ENCODE measurements around the gene RTN4RL1. TPM values are rescaled to one million over a fixed set of nuclear protein-coding genes. Genes with fewer than 3 reads are reported as not detected.

The RTN4RL1 gene
- total and polyA plus RNA-seq, 9 of the 15 experiments (the other 6 are each of a cell fraction or from before 2014, with no cell fraction given) = 0.04 to 0.06 (median 0.04) TPM; not detected in 5

DNA sequence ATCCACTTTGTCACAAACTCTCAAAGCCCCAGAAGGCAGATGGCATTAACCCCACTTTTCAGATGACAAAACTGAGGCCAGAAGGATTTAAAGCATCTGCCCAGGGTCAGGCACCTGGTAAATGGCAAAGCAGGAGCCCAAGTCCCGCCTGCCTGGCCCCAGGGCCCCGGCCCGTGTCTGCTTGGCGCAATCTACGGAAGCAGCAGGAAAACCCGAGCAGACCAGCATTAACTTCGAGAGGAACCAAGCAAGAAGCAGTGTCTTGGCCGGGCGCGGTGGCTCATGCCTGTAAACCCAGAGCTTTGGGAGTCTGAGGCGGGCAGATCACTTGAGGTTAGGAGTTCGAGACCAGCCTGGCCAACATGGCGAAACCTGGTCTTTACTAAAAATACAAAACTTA, 21.6 kb downstream of the RTN4RL1 start:
- FAIRE-seq = no peak
- ChIA-PET CTCF (ENCODE audit: low intra/inter-chr PET ratio) (no interaction called here), POLR2A (no interaction called here)
- H2AFZ ChIP-seq (ENCODE audit: low read depth, low read length) = no peak overlapping the region
- H3K9ac ChIP-seq (ENCODE audit: insufficient read depth in 1 of 2, low read depth in 2 of 2, low read length in 2 of 2) = no peak overlapping the region
- no peak overlapping the region for H3K4me3 ChIP-seq
- H4K20me1 ChIP-seq (replicated peaks; ENCODE audit: control insufficient read depth, insufficient read depth, low read length) = no peaks in the 10 kb centered on the region
- no peak overlapping the region for H3K27ac ChIP-seq (ENCODE audit: extremely low read depth, low read depth, low read length)
- peaks cover 0 to 2% of the 10 kb centered on the region in 2 experiments; a peak in 2 of 5 replicates for H3K27me3 ChIP-seq (ENCODE audit: control insufficient read depth in 2 of 2, insufficient read depth in 2 of 2, low read length in 2 of 2)
- H3K4me1 ChIP-seq (replicated peaks in 1 of 2; ENCODE audit: control insufficient read depth in 2 of 2, insufficient read depth in 2 of 2, low read length in 2 of 2) = peaks cover 0 to 9% of the 10 kb centered on the region in 2 experiments; a peak in 2 of 5 replicates
- no peak overlapping the region for H3K4me2 ChIP-seq (ENCODE audit: insufficient read depth, low read length)
- WGBS (ENCODE audit: insufficient coverage, low coverage, missing lambda C conversion rate) = 34% methylated on average over 10 of the region's 13 CpGs
- H3K79me2 ChIP-seq (ENCODE audit: control insufficient read depth, insufficient read depth, low read length) = no peaks in the 10 kb centered on the region
- ATAC-seq = no peak
- no peaks in the 10 kb centered on the region for H3K9me3 ChIP-seq (replicated peaks; ENCODE audit: control insufficient read depth, insufficient read depth, low read depth, low read length)
- BruUV-seq (replicated peaks) = no TSS peak
- in situ Hi-C loops (cut with MboI) = no loop called here
- no peak for DNase-seq (ENCODE audit: extremely low read depth in 1 of 4, low spot score in 3 of 4)
- intact Hi-C loops (cut with micrococcal nuclease) = no loop called here
- TF ChIP-seq HDAC1 (IDR thresholded peaks at IDR 0.05) (no peak), RBM25 (IDR thresholded peaks at IDR 0.05; ENCODE audit: low read depth, low read length, severe bottlenecking) (peak; percentile 44)
- no peaks in the 10 kb centered on the region for H3K9me1 ChIP-seq (ENCODE audit: control insufficient read depth, insufficient read depth, low read length)
- no peaks in the 10 kb centered on the region for H3K36me3 ChIP-seq (ENCODE audit: control insufficient read depth, insufficient read depth, low read length)

DNA sequence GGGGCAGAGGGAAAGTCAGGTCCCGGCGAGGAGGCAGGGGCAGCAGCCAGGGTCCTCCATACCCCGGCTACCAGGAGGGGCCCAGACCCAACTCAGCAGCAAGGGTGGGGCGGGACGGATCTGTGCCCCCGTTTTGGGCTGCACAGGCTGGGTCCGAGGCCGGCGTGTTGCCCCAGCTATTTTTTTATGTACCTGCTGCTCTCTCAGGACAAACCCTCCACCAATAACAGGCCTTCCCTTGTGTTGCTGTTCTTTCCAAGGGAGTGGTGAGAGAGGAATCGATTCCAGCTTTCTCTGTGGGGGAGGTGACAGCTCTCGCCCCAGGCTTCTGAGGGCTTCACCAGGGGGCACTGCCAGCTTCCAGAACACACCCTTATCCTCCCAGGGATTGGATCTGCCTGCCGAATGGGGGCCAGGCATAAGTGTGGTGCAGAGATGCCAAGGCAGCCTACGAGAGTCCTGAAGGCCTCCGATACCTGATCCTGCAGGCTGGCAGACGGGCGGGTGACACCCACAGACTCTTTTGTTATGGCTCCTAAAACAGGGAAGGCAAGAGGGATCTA, 22.3 kb downstream of the RTN4RL1 start:
- Histone ChIP-seq H3K4me2 (ENCODE audit: insufficient read depth, low read length) (no peak overlapping the region), H4K20me1 (replicated peaks; ENCODE audit: control insufficient read depth, insufficient read depth, low read length) (no peaks in the 10 kb centered on the region), H3K4me3 (no peak overlapping the region), H3K9ac (ENCODE audit: insufficient read depth in 1 of 2, low read depth in 2 of 2, low read length in 2 of 2) (no peak overlapping the region; a peak in 1 of 4 replicates), H3K4me1 (replicated peaks in 1 of 2; ENCODE audit: control insufficient read depth in 2 of 2, insufficient read depth in 2 of 2, low read length in 2 of 2) (peaks cover 0 to 9% of the 10 kb centered on the region in 2 experiments; a peak in 2 of 5 replicates), H3K79me2 (ENCODE audit: control insufficient read depth, insufficient read depth, low read length) (no peaks in the 10 kb centered on the region), H3K9me1 (ENCODE audit: control insufficient read depth, insufficient read depth, low read length) (no peaks in the 10 kb centered on the region), H3K27ac (ENCODE audit: extremely low read depth, low read depth, low read length) (no peak overlapping the region), H3K9me3 (replicated peaks; ENCODE audit: control insufficient read depth, insufficient read depth, low read depth, low read length) (no peaks in the 10 kb centered on the region), H3K36me3 (ENCODE audit: control insufficient read depth, insufficient read depth, low read length) (no peaks in the 10 kb centered on the region), H2AFZ (ENCODE audit: low read depth, low read length) (no peak overlapping the region), H3K27me3 (ENCODE audit: control insufficient read depth in 2 of 2, insufficient read depth in 2 of 2, low read length in 2 of 2) (peaks cover 0 to 2% of the 10 kb centered on the region in 2 experiments; a peak in 1 of 5 replicates)
- 38% methylated on average over 10 of the region's 16 CpGs for WGBS (ENCODE audit: insufficient coverage, low coverage, missing lambda C conversion rate)
- in situ Hi-C loops (cut with MboI) = no loop called here
- POLR2A ChIA-PET = interaction anchor here (0.6 kb wide), 1 partner anchor 16 kb away, joined by 4 read pairs; no protein-coding TSS in a partner anchor
- no peak for FAIRE-seq
- no TSS peak for BruUV-seq (replicated peaks)
- no peak for ATAC-seq
- intact Hi-C loops (cut with micrococcal nuclease) = no loop called here
- no peak for DNase-seq (ENCODE audit: extremely low read depth in 1 of 4, low spot score in 3 of 4)
- CTCF ChIA-PET (ENCODE audit: low intra/inter-chr PET ratio) = no interaction called here
- TF ChIP-seq RFX1 (IDR thresholded peaks at IDR 0.05) (no peak), BHLHE40 (IDR thresholded peaks at IDR 0.05; ENCODE audit: low read length) (no peak), CSDE1 (IDR thresholded peaks at IDR 0.05) (no peak), NR1H2 (CRISPR knock-in tag; IDR thresholded peaks at IDR 0.05) (no peak), TEAD2 (tag; IDR thresholded peaks at IDR 0.05) (no peak), HDAC8 (tag; IDR thresholded peaks at IDR 0.05) (no peak), TCF15 (CRISPR knock-in tag; IDR thresholded peaks at IDR 0.05) (no peak), MECOM (CRISPR knock-in tag; IDR thresholded peaks at IDR 0.05) (no peak), SRSF3 (IDR thresholded peaks at IDR 0.05; ENCODE audit: insufficient read depth, low read length) (no peak)
- TF ChIP-seq, protein P1, sequence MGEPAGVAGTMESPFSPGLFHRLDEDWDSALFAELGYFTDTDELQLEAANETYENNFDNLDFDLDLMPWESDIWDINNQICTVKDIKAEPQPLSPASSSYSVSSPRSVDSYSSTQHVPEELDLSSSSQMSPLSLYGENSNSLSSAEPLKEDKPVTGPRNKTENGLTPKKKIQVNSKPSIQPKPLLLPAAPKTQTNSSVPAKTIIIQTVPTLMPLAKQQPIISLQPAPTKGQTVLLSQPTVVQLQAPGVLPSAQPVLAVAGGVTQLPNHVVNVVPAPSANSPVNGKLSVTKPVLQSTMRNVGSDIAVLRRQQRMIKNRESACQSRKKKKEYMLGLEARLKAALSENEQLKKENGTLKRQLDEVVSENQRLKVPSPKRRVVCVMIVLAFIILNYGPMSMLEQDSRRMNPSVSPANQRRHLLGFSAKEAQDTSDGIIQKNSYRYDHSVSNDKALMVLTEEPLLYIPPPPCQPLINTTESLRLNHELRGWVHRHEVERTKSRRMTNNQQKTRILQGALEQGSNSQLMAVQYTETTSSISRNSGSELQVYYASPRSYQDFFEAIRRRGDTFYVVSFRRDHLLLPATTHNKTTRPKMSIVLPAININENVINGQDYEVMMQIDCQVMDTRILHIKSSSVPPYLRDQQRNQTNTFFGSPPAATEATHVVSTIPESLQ (CRISPR knock-in tag; IDR thresholded peaks at IDR 0.05) = no peak
- TF ChIP-seq, protein P2, sequence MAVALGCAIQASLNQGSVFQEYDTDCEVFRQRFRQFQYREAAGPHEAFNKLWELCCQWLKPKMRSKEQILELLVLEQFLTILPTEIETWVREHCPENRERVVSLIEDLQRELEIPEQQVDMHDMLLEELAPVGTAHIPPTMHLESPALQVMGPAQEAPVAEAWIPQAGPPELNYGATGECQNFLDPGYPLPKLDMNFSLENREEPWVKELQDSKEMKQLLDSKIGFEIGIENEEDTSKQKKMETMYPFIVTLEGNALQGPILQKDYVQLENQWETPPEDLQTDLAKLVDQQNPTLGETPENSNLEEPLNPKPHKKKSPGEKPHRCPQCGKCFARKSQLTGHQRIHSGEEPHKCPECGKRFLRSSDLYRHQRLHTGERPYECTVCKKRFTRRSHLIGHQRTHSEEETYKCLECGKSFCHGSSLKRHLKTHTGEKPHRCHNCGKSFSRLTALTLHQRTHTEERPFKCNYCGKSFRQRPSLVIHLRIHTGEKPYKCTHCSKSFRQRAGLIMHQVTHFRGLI (CRISPR knock-in tag; IDR thresholded peaks at IDR 0.05) = no peak
